GM20431 (cell line): ENCODE measurements around the gene PPIE.
"Not testable (repeated sequence)": the region's sequence is repeated elsewhere in the genome, so short reads cannot be mapped to it uniquely, and the experiment has no call there.

ENCODE experiments used
- in situ Hi-C: fragments of 300-500 bp; cut with MseI, MboI; formaldehyde crosslinking; loops from one replicate; pipeline ENCODE4 v1.15.0; 2020; ENCODE audit warnings: low sequenced_read_pairs; ENCODE audit not compliant: unreplicated experiment

The PPIE gene

DNA sequence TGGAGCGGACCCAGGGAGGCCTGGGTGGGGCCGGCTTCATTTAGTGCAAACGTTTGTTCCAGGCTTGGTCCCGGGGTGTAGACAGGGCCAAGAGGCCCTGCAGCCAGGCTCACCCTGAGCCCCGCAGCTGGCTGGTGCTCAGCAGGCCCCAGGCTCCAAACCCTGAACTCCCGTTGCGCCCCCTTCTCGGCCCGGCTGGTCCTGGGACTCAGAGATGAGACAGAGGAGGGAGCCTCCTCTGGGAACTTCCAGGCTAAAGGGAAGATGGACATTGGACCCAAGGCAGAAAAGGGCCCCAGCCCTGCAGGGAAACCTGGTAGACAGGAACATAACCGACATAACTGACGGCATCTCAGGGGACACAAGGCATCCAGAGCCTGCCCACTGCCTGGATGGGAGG lies 36.5 kb downstream of the PPIE start:
- in situ Hi-C loops: not testable (repeated sequence)

DNA sequence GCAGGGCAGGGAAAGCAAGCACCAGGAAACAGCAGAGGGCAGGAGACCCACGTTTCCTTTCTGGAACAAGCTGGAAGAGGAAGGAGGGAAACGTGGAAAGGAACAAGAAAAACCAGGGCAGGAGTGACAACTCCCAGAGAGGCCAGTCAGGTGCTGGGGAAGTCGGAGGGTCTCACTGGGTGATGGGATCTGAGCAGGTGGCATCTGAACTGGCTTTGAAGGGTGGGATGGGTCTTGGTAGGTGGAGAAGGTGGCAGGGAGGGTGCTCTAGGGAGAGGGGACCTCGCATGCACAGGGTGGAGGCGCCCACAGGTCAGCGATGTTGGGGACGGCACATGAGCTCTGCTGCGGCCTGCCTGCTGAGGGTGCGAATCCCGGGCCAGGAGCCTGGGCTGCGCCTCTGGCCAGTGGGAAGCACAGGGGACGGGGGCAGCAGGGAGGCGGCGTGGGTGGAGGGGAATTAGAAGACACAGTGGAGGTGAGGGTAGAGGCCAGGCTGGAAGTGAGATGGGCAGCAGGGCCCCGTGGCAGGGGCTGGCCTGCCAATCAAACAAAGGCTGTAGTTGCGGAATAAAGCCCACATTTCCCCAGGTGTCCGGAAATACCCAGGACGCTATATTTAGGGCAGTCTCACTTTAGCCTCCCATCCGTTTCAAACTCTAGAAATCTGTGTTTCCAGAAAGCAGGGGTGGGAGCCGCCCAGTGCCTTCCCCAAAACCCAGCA lies 37.2 kb downstream of the PPIE start:
- in situ Hi-C loops: not testable (repeated sequence)

DNA sequence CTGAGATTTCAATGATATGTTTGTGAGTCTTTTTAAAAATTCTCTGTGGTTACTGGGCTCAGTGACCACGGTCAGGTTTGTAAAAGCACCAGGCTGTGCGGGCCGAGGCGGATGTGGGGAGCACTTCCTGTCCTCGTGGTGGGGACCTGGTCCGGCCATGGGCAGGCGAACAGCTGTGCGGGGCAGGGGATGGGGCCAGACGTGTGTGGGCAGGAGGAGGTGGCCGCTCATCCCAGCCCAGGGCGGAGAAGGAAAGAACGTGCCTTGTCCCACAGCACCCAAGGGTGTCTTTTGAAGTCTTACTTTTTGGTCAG lies 37.7 kb downstream of the PPIE start:
- in situ Hi-C loops: no loop called here

DNA sequence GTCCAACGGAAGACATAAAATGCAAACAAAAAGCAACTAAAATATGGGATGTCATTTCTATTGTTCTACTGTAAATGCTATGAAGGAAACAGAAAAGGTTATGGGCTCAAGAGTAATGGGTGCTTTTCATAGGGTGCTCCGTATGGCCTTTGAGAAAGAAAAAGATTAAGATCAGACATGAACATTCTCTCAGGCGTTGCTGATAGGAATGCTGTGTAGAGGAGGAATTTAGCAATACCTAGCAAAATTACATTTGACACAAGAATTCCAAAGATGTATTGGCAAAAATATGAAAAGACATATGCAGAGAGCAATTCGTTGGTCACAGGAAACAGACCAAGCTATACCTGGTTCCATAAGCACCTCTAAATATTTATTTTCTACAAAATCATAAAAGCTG lies 38.2 kb downstream of the PPIE start:
- in situ Hi-C loops: no loop called here

DNA sequence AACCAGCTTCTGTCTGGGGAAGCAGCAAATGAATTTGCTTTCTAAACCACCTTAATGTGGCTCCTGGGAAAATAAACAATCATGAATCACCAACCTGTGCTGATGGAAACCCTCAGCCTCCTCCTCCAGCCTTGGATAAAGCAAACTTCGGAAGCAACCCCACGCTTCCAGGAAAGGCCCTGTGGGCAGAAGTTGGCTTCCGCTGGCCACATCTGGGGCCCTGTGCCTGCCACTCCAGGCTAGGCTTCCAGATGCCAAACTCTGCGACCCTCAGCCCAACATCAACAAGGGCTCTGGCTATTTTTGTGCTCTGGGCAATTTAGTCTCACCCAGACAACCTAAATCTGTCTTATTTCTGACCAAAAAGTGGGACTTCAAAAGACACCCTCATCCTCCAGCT lies 38.6 kb downstream of the PPIE start:
- in situ Hi-C loops: no loop called here

DNA sequence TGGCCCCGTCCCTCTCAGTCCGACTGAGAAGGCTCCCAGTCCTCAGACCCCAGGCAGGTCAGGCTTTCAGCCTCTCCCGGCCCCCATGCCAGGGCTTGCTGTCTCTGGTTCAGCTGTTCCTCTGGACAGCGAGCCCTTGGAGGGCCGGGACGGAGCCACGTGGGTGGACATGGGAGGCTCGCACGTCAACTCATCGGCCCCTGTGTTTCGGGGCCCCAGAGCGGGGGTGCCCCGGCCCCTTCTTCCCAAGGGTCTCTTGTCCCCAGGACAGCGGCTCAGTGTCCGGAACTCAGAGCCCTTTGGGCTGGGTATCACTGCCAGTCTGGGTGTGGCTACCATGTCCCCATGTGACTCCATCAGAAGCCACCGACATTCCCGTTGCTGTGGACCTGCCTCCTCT lies 39.2 kb downstream of the PPIE start:
- in situ Hi-C loops: not testable (repeated sequence)

DNA sequence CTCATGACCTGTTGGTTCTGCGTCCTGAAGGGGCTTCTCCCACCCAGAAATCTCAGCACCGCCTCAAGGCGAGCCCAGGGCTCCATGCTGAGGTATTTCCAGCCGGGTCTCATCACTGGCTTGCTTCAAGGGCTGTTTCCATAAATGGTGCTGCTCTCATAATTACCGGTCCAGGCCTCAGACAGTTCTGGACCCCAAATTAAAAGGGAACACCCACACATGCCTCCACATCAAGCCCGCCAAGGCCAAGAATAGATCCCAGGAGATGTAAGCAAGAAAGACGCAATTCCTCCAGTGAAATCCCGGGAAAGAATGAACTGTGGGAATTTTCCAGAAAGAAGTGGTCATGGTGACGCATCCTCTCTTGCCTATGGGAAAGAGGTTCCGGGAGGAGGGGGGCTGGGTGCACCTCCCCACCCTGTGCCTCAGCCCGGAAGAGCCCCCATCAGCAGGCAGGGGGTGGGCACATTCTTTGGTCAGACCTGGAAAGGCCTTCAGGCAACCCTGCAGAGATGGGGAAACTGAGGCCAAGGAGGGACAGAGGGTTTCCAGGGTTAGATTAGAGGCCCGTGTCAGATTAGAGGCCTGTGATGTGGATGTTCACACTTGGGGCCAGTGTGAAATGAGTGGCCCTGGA lies 39.9 kb downstream of the PPIE start:
- in situ Hi-C loops: not testable (repeated sequence)

DNA sequence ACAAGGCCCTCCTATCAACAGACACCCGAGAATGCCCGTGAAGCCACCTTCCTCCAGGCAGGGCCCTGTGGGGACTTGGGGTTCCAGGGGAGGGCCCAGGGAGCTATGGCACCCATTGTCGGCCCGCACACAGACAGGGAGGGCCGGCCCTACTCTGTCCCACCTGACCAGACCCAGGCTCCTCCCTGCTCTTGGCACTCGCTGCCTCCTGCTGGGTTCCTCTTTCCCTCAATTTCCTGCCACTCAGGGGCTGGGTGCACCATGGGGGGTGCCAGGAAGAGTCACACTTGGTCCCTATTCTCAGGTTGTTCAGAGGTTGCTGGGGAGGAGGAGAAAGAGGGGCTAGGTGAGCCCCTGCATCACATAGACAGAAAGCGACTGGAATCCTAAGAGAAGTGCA lies 40.5 kb downstream of the PPIE start:
- in situ Hi-C loops: no loop called here

DNA sequence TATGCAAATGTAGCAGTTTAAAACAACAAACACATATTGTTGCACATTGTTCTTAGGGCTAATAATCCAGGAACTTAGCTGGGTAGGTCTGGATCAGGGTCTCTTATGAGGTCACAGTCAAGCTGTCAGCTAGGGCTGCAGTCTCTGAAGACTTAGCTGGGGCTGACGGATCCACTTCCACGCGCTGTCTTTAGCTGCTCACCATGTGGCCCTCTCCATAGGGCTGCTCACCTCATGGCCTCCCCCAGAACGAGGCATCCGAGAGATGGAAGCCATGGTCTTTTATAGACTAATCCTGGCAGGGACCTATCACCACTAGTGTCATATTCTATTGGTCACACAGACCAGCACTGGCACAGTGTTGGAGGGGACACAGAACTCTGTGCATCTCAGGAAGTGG lies 41.1 kb downstream of the PPIE start:
- in situ Hi-C loops: no loop called here

DNA sequence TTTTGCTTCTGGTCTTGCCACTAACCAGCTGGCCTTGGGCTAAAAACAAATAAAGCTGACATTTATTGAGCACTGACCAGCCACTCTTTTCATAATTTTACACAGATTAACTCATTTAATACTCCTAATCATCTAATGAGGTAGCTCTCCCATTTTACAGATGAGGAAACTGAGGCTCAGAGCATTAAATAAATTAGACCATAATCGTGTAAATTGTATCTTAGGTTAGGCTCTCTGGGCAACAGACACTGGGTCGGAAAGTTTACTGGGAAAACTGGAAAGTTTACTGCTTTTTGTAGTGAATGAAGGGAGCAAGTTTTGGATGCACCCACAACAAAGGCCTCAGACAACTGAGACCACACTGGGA lies 42.6 kb downstream of the PPIE start:
- in situ Hi-C loops: no loop called here

DNA sequence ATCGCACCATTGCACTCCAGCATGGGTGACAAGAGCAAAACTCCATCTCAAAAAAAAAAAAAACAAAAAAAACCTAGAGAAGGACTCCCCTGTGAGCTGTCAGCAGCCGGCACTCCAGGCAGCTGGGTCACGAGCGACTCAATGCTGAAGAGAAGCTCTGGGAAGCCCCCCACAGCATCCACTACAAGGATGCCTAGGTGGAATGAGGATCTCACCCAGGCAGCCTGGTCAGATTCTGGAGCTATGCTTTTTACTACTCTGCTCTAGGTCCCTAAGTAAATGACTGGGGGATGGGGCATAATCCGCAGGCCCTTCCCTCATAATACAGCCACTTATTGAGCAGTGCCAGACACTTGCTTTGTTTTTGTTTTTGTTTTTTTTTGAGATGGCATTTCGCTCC lies 43.4 kb downstream of the PPIE start:
- in situ Hi-C loops: no loop called here

DNA sequence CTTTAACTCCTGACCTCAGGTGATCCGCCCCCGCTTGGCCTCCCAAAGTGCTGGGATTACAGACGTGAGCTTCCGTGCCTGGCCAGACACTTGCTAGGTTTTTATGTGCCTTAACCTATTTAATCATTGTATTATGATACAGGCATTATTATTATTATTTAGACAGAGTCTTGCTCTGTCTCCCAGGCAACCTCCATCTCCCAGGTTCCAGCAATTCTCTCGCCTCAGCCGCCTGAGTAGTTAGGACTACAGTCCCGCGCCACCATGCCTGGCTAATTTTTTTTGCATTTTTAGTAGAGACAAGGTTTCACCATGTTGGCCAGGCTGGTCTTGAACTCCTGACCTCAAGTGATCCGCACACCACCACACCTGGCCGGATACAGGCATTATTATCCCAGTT lies 44.0 kb downstream of the PPIE start:
- in situ Hi-C loops: not testable (repeated sequence)

DNA sequence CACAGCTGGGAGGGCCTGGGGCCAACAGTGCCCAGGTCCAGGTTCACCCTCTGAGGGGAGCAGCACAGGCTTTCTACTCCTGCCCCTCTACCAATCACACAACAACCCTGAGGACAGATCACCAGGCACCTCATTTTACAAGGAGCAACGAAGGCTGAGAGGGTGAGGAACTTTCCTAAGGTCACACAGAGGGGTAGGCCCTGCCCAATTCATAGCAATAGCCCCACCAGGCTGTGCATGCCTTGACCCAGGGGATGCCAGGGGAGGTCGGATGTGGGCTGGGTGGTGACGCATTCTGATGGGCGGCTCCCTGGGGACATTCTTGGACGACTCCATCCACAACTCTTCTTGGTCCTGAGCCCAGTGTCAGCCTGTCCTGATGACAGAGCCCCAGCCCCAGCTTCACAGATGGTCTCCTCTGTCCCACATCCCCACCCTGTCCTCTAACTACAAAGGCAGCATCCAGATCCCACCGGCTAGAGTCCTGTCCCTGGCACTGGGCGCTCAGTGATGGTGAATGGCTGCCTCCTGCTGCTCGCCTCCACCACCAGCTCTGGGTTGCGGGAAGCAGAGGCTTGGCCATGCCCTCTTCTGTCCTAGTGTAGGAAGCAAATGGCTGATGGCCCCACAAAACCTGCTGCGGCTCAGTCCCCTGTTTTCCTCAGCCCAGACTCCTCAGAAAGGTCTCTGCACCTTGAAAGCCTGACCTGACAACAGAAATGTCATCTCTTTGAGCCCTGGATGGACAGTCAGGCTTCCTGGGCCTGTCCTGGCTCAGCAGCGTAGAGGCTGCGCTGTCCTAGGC lies 47.8 kb downstream of the PPIE start:
- in situ Hi-C loops: not testable (repeated sequence)

DNA sequence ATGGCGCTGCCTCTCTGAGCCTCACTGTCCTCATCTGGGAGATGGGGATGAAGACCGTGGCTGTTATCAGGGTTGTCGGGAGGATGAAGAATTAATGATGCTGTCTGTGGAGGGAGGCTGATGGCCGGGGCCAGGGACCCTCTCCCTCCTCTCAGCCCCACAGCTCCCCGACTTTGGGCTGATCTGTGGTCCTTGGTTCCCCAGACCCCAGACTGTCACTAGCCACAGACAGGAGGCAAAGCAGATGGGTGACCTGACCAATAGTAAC lies 48.4 kb downstream of the PPIE start:
- in situ Hi-C loops: not testable (repeated sequence)

DNA sequence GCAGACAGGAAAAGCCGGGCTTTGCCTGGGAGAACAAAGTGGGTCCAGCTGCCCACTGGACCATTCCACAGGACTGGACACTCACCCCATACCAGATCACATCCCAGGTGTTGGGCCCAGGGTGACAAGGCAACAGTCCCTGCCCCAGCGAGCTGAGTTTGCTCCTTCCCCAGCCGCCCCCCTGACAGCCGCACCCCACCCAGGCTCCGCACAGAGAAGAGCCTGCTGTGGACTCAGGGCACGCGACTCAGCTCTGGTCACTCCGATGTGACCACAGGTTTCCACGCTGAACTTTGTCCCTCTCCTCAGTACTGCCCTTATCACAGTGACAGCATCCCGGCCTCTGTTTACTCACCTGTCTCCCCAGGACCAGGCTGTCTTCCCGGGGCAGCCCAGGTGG lies 48.8 kb downstream of the PPIE start:
- in situ Hi-C loops: no loop called here

DNA sequence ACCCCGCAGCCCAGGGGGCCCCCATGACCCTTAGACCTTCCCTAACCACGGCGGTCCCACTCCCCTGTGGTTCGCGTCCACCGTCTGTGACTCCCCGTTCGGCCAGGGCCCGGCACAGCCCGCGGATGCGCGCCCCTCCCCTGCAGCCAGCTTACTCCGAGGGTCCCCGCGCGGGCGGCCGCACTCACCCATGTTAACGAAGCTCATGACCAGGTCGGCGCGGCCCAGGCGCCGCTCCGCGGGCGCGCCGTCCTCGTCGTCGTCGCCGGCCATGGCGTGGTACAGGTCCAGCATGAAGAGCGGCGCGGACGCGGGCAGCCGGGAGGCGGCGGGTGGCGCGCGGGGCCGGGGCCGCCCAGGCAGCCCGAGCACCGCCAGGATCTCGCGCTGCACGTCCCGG lies 49.3 kb downstream of the PPIE start:
- in situ Hi-C loops: not testable (repeated sequence)

DNA sequence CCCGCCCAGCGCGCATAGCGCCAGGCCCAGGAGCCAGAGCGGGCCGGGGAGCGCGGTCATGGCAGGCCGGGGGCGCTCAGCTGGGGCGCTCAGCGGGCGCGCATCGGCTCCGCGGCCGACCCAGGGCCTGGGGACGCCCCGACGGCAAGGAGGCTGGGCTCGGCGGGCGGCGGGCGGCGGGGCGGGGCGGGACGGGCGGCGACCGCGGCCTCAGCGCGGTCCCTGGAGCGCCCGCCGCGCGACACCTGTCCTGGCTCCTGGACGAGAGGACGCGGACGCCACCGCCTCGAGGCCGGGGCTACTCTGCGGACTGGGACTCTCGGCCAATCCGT lies 49.7 kb downstream of the PPIE start:
- in situ Hi-C loops: no loop called here

DNA sequence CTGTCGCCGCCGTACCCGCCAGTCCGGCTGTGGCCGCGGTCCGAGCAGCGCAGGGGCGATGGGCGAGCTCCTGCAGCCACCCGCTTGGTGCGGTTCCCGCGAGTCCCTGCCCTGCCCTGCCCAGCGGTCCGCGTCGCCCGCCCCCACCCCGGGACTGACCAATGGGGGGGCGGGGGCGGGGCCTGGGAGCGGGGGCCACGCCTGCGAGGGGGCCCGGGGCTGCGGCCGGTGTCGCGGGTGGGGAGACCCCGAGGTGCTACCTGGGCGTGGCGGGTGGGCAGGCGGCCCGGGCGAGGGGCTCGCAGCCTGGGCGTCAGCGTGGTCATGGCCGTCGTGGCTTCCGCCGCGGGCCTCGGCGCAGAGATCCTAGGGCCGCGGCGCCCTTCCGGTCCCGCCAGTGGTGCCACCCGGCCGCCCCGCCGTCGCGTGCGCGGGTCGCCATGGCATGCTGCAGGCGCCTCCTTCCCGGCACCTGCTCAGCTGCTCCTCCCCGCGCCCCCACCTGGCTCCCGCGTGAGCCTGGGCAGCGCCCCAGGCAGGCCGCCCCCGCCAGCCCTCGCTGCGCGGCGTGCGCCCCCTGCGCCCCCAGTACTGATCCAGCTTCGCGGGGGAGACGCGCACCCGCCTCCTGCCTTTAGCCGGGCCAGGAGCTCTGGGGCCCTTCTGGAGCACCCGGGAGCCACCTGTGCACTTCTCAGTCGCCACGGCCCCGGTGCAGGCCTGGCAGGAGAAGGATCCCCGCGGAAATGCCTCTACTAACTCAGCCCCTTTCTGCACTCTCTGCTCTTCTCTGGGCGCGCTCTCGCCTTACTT lies 50.3 kb downstream of the PPIE start, which contains the start of gene BMP8B:
BMP8B (minus strand) TSS at position 108 of the 813 bp plus-strand sequence. CDS start 380 bp downstream, outside the sequence.
- in situ Hi-C loops: no loop called here

DNA sequence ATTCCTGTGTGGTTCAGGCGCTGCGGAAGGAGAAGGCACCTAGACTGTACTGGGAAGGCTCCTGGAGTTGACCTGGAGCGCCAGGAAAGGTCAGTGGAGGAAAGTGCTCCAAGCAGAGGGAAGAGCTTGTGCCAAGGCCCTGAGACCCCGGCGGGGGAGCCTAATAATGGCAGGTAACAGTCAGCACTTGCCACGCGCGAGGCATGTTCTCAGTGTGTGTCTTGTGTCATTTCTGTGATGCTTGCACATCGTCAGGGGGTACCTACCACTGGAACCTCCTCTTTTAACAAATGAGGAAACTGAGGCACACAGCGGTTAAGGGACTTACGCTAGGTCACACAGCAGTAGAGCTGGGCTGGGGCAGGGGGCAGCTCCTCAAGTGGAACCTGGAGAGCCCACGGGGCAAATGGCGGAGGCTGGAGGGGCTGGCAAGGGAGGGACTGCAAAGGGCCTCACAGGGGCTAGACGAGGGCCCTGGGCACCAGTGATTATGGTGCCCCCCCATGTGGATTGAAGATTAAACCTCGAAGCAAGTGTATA lies 51.0 kb downstream of the PPIE start:
- in situ Hi-C loops: loop anchor here (10.0 kb wide), 1 partner anchor 55 kb away; the partner anchor contains the start of gene PPIE

DNA sequence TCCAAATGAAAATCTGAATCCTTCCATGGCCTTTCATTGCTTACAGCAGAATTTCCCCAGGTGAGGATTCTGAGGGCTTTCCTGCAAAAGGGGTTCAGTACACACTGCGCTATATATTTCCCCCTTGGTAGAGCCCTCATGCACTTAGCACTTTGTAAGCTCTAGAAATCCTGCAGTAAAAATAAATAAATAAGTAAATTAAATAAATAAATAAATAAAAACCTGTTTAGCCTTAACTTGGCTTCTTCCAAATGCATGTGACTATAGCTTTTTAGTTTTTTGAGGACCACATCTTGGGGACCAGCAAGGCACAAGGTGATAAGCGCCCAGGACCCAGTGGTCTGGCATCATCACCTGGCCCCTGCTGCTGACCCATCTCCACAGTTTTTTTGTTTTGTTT lies 53.2 kb downstream of the PPIE start:
- in situ Hi-C loops: loop anchor here (10.0 kb wide), 1 partner anchor 57 kb away; the partner anchor contains the start of gene PPIE
